Spleen (tissue), 11 donors: Measurements from ENCODE around the gene CLIC6. TPM values are rescaled to one million over a fixed set of nuclear protein-coding genes. Genes with fewer than 3 reads are reported as not detected.

Experiments used
- DNase-seq: peaks from one replicate; pipeline ENCODE4 v3.0.0-alpha.2; 2020
- H3K27ac ChIP-seq, 8 donors: fragments of 200-600 bp; sonication (generic) in 7 of 8; 1 replicate in 4 of 8; 2 replicates in 4 of 8; pipeline versions ENCODE4 v1.5.0 to v1.8.0; 2016 to 2021; ENCODE audit warnings: inconsistent platforms in 4 of 8, mild to moderate bottlenecking in 4 of 8, moderate library complexity in 1 of 8
- H3K27me3 ChIP-seq, 7 donors: fragments of 200-600 bp; sonication (generic) in 6 of 7; replicated peaks in 1 of 7; 1 replicate in 4 of 7; 2 replicates in 3 of 7; pipeline versions ENCODE4 v1.5.0 to v1.8.0; 2016 to 2021; ENCODE audit warnings: inconsistent platforms in 3 of 7, mild to moderate bottlenecking in 1 of 7
- H3K36me3 ChIP-seq, 6 donors: fragments of 200-600 bp; sonication (generic) in 5 of 6; 1 replicate in 4 of 6; 2 replicates in 2 of 6; pipeline versions ENCODE4 v1.5.0 to v1.8.0; 2016 to 2021; ENCODE audit warnings: inconsistent platforms in 2 of 6
- H3K4me1 ChIP-seq, 6 donors: fragments of 200-600 bp; sonication (generic) in 5 of 6; 1 replicate in 3 of 6; 2 replicates in 3 of 6; pipeline versions ENCODE4 v1.5.0 to v1.8.0; 2016 to 2021; ENCODE audit warnings: inconsistent platforms in 3 of 6
- H3K4me3 ChIP-seq, 8 donors: fragments of 200-600 bp; sonication (generic) in 7 of 8; 1 replicate in 4 of 8; 2 replicates in 4 of 8; pipeline versions ENCODE4 v1.5.0 to v1.8.0; 2016 to 2021; ENCODE audit warnings: inconsistent platforms in 4 of 8, mild to moderate bottlenecking in 4 of 8, moderate library complexity in 2 of 8
- H3K9me3 ChIP-seq, 8 donors: fragments of 200-600 bp; sonication (generic) in 7 of 8; 1 replicate in 4 of 8; 2 replicates in 4 of 8; pipeline versions ENCODE4 v1.5.0 to v1.8.0; 2016 to 2021; ENCODE audit warnings: inconsistent platforms in 4 of 8
- CTCF ChIP-seq, 11 experiments: fragments of 200-600 bp in 7 of 11; fragments of 450-650 bp in 4 of 11; sonication (generic) in 4 of 11; IDR thresholded peaks in 8 of 11; conservative IDR thresholded peaks in 3 of 11; 1 replicate in 7 of 11; 2 replicates in 4 of 11; pipeline versions ENCODE4 v1.4.0 to v1.8.0; 2016 to 2021; ENCODE audit warnings: antibody characterized with exemption in 11 of 11, inconsistent platforms in 4 of 11, mild to moderate bottlenecking in 1 of 11
- POLR2A ChIP-seq, 3 donors: fragments of 450-650 bp; IDR thresholded peaks; one replicate each; pipeline ENCODE4 v1.5.1; 2017; ENCODE audit warnings: antibody characterized with exemption in 3 of 3, mild to moderate bottlenecking in 1 of 3
- POLR2AphosphoS5 ChIP-seq, 3 donors: sonication (generic); formaldehyde crosslinking; IDR thresholded peaks; one replicate each; pipeline ENCODE4 v1.5.1; 2017; ENCODE audit warnings: antibody characterized with exemption in 3 of 3
- WGBS, 5 donors: extraction: QIAGEN DNeasy Blood & Tissue Kit in 3 of 5; methylation state at CpG; one replicate each; pipeline versions ENCODE4 v1.1.5 to v1.1.7; 2013 to 2018; 5-methylcytosine and 5-hydroxymethylcytosine counted together
- intact Hi-C: fragments of 100-400 bp; cut with DNase I; formaldehyde crosslinking; loops from one replicate; pipeline ENCODE4 v1.15.0; 2023; ENCODE audit warnings: low total_unique reads
- polyA plus RNA-seq, 3 donors: library from polyadenylated mRNA; stranded (reverse); fragments of 200-250 nt; gene quantifications; one replicate each; pipeline ENCODE4 v1.2.1, GENCODE V29; 2013
- total RNA-seq, 7 donors: library from RNA; depleted of rRNA in 3 of 7; stranded (reverse); fragments of >200 nt in 3 of 7; fragmentation: NEBNext Ultra II Directional in 4 of 7; extraction: Animal tissue kit (Norgen Biotek cat#: 25700) in 4 of 7; gene quantifications; one replicate each; pipeline versions ENCODE4 v1.1.0 to v1.2.1, GENCODE V29; 2016 to 2021
- donor health status: healthy with polysubstance abuse.
- donor health status: DM: no; HTN: no; CAD: no; lungs with moderate emphysema.
- donor health status: DM: no; HTN: no; CAD: no.
- donor health status: Bipolar disorder and iron deficiency.
- donor health status: healthy.
- donor health status: DM: no; HTN: no; CAD: no.
- donor health status: DM: yes; HTN: yes; CAD: no.

CLIC6 gene
- total and polyA plus RNA-seq, 10 donors: 0.93 to 1.9 (median 1.2) TPM

- peaks cover 0 to 16% (median 0%) of the 10 kb centered on the region in 7 donors for H3K27me3 ChIP-seq
- H3K4me1 ChIP-seq: peaks cover 0 to 16% (median 12%) of the 10 kb centered on the region in 6 donors
- no peaks in the 10 kb centered on the region for H3K9me3 ChIP-seq
- intact Hi-C loops: loop anchor here (5.0 to 10.0 kb wide), 3 partner anchors 869 to 1279 kb away; no protein-coding TSS in a partner anchor
- TF ChIP-seq POLR2AphosphoS5 (IDR thresholded peaks at IDR 0.05): peak in 1 of 3 donors; percentile 54
- TF ChIP-seq POLR2A (IDR thresholded peaks at IDR 0.05): no peak
- TF ChIP-seq CTCF (IDR thresholded peaks at IDR 0.05 in 8 of 11, conservative IDR thresholded peaks at IDR 0.05 in 3 of 11): peak; percentile 57 to 90 (median 79)
- peak; percentile 87 for DNase-seq
- H3K27ac ChIP-seq: peak overlapping the region in 3 of 8 donors; percentile 6 to 35 (median 11)
- peak overlapping the region in 4 of 8 donors; percentile 3 to 51 (median 10) for H3K4me3 ChIP-seq
- WGBS, 5 donors: 35 to 44% (median 38%) methylated on average over 21 of the region's 21 CpGs
- H3K36me3 ChIP-seq: no peaks in the 10 kb centered on the region
Measured at GRCh38 chr21:34745557-34746255, 76.9 kb downstream of the CLIC6 start.

- Histone ChIP-seq H3K9me3 (no peaks in the 10 kb centered on the region), H3K27ac (no peak overlapping the region), H3K4me1 (peaks cover 0 to 16% (median 12%) of the 10 kb centered on the region in 6 donors), H3K27me3 (peaks cover 0 to 4% (median 0%) of the 10 kb centered on the region in 7 donors), H3K36me3 (no peaks in the 10 kb centered on the region), H3K4me3 (no peak overlapping the region)
- intact Hi-C loops: loop anchor here (5.0 to 10.0 kb wide), 3 partner anchors 866 to 1276 kb away; no protein-coding TSS in a partner anchor
- 76 to 88% (median 80%) methylated on average over 3 of the region's 3 CpGs for WGBS, 5 donors
- DNase-seq: no peak
- no peak for TF ChIP-seq CTCF (IDR thresholded peaks at IDR 0.05 in 8 of 11, conservative IDR thresholded peaks at IDR 0.05 in 3 of 11)
- no peak for TF ChIP-seq POLR2A (IDR thresholded peaks at IDR 0.05)
- no peak for TF ChIP-seq POLR2AphosphoS5 (IDR thresholded peaks at IDR 0.05)
Measured at GRCh38 chr21:34748862-34749261, 80.1 kb downstream of the CLIC6 start.

GRCh38 chr21:34754690-34755647 lies 86.2 kb downstream of the CLIC6 start:
- Histone ChIP-seq H3K27me3 (peaks cover 0 to 18% (median 0%) of the 10 kb centered on the region in 7 donors), H3K36me3 (no peaks in the 10 kb centered on the region), H3K4me1 (no peaks in the 10 kb centered on the region), H3K4me3 (no peak overlapping the region), H3K9me3 (no peaks in the 10 kb centered on the region), H3K27ac (no peak overlapping the region)
- intact Hi-C loops: no loop called here
- WGBS, 5 donors: 76 to 89% (median 81%) methylated on average over 19 of the region's 19 CpGs
- no peak for DNase-seq
- TF ChIP-seq POLR2A (IDR thresholded peaks at IDR 0.05) (no peak), CTCF (IDR thresholded peaks at IDR 0.05 in 8 of 11, conservative IDR thresholded peaks at IDR 0.05 in 3 of 11) (no peak), POLR2AphosphoS5 (IDR thresholded peaks at IDR 0.05) (no peak)
